Astrocyte of the cerebellum (primary cell): ENCODE data around the gene PPP1R12C.
A peak's percentile ranks its signal among the peaks of the same experiment; 100 is the strongest.

Experiments
- DNase-seq: peaks from one replicate; pipeline ENCODE4 v3.0.0-alpha.2; 2011; ENCODE audit warnings: low read depth
- H3K4me3 ChIP-seq: 2 replicates; pipeline ENCODE4 v1.5.1; 2011; ENCODE audit warnings: mild to moderate bottlenecking, low read depth, low read length, moderate library complexity
- CTCF ChIP-seq: IDR thresholded peaks from 2 replicates; pipeline ENCODE4 v1.5.1; 2012; ENCODE audit warnings: low read length, low read depth, moderate library complexity, mild to moderate bottlenecking; ENCODE audit errors: missing control alignments
- in situ Hi-C: cut with HindIII; loops from 2 replicates; pipeline ENCODE4 v1.10.0; 2017; ENCODE audit warnings: low sequenced_read_pairs

PPP1R12C gene

GRCh38 chr19:55116232-55116858 is 1.1 kb downstream of the PPP1R12C start:
- no peak for DNase-seq
- TF ChIP-seq CTCF: no peak
- in situ Hi-C loops: loop anchor here (5.0 kb wide), 1 partner anchor 56 kb away; no protein-coding TSS in a partner anchor
- peak overlapping the region; percentile 77 for H3K4me3 ChIP-seq

- no peak for TF ChIP-seq CTCF
- peak overlapping the region; percentile 77 for H3K4me3 ChIP-seq
- in situ Hi-C loops: loop anchor here (5.0 kb wide), 1 partner anchor 57 kb away; no protein-coding TSS in a partner anchor
- no peak for DNase-seq
Measured at GRCh38 chr19:55115446-55116065, 1.9 kb downstream of the PPP1R12C start.

GRCh38 chr19:55114566-55115145 is 2.8 kb downstream of the PPP1R12C start:
- in situ Hi-C loops: loop anchor here (5.0 kb wide), 1 partner anchor 58 kb away; no protein-coding TSS in a partner anchor
- DNase-seq: no peak
- no peak for TF ChIP-seq CTCF
- no peak overlapping the region for H3K4me3 ChIP-seq

- no peak for TF ChIP-seq CTCF
- in situ Hi-C loops: no loop called here
- DNase-seq: peak; percentile 82
Measured at GRCh38 chr19:55113570-55114039, 3.8 kb downstream of the PPP1R12C start.

GRCh38 chr19:55112777-55113569 is 4.5 kb downstream of the PPP1R12C start:
- H3K4me3 ChIP-seq: no peak overlapping the region
- DNase-seq: no peak
- TF ChIP-seq CTCF: no peak
- in situ Hi-C loops: no loop called here

More at GRCh38 chr19:55113570-55114039, 3.8 kb downstream of the PPP1R12C start:
- H3K4me3 ChIP-seq: no peak overlapping the region

- in situ Hi-C loops: no loop called here
- TF ChIP-seq CTCF: no peak
- H3K4me3 ChIP-seq: no peak overlapping the region
- no peak for DNase-seq
Measured at GRCh38 chr19:55112246-55112776, 5.1 kb downstream of the PPP1R12C start.
